A549 (cell line): ENCODE measurements around the gene MAGEA9B. TPM values are rescaled to one million over a fixed set of nuclear protein-coding genes. Genes with fewer than 3 reads are reported as not detected.
A peak's percentile ranks its signal among the peaks of the same experiment; 100 is the strongest.

ENCODE experiments used
- ATAC-seq, 2 experiments: fragments of 200-7000 bp in 1 of 2; fragments of >200 bp in 1 of 2; cut with Nextera tagmentation in 1 of 2; cut with Tn5 transposase in 1 of 2; 3 replicates each; pipeline versions ENCODE4 v1.8.0 to v1.9.1; 2018 to 2020; ENCODE audit warnings: mild to moderate bottlenecking in 1 of 2, moderate library complexity in 1 of 2
- CTCF ChIA-PET: fragments of 300-600 bp; sonication (Branson Sonifier 250); formaldehyde crosslinking; extraction: SDS; loops from one replicate; lab custom pipeline; 2021; ENCODE audit warnings: antibody characterized with exemption, inconsistent platforms; lab: Yijun Ruan, JAX
- POLR2A ChIA-PET: fragments of 350-600 bp; formaldehyde crosslinking; extraction: SDS; loops from one replicate; lab custom pipeline; 2021; ENCODE audit warnings: antibody characterized with exemption, inconsistent platforms; lab: Yijun Ruan, JAX
- DNase-seq, 2 experiments: peaks; one replicate each; pipeline versions ENCODE4 v3.0.0 to v3.0.0-alpha.2; 2011 to 2016; ENCODE audit warnings: low read depth in 1 of 2, low spot score in 1 of 2
- FAIRE-seq: peaks from 2 replicates; lab custom pipeline; 2011; peaks lifted over from hg19 to GRCh38; lab: Jason Lieb, UNC
- H3K27ac ChIP-seq, 2 experiments: fragments of >200 bp; sonication (Bioruptor Twin); formaldehyde crosslinking; 3 replicates each; pipeline ENCODE4 v1.5.1; 2016 to 2017
- H3K4me1 ChIP-seq: fragments of >200 bp; sonication (Bioruptor Twin); formaldehyde crosslinking; 3 replicates; pipeline ENCODE4 v1.6.1; 2016
- H3K4me2 ChIP-seq: fragments of >200 bp; sonication (Bioruptor Twin); formaldehyde crosslinking; 3 replicates; pipeline ENCODE4 v1.6.1; 2016
- H3K4me3 ChIP-seq: fragments of >200 bp; sonication (Bioruptor Twin); formaldehyde crosslinking; 3 replicates; pipeline ENCODE4 v1.5.1; 2016
- H3K9me3 ChIP-seq: fragments of >200 bp; sonication (Bioruptor Twin); formaldehyde crosslinking; 3 replicates; pipeline ENCODE4 v1.6.1; 2016
- BHLHE40 ChIP-seq: IDR thresholded peaks from 2 replicates; pipeline ENCODE4 v1.6.1; 2012; ENCODE audit warnings: low read depth, low read length, inconsistent platforms
- EHF ChIP-seq: fragments of 250-450 bp; sonication (Bioruptor Pico); IDR thresholded peaks from 2 replicates; pipeline ENCODE4 v1.5.0; 2020; ENCODE audit warnings: mild to moderate bottlenecking
- EHMT2 ChIP-seq: fragments of 200-600 bp; sonication (generic); IDR thresholded peaks from 2 replicates; pipeline ENCODE4 v1.6.1; 2016; ENCODE audit warnings: antibody characterized with exemption, low read depth, mild to moderate bottlenecking, moderate library complexity
- EP300 ChIP-seq, 2 experiments: fragments of >200 bp; sonication (Bioruptor Twin); formaldehyde crosslinking; IDR thresholded peaks; 2 replicates in 1 of 2; 3 replicates in 1 of 2; pipeline ENCODE4 v1.6.1; 2016 to 2017
- FOSB ChIP-seq: fragments of 250-450 bp; sonication (Bioruptor Pico); IDR thresholded peaks from 2 replicates; pipeline ENCODE4 v1.5.0; 2020; ENCODE audit warnings: mild to moderate bottlenecking, moderate library complexity
- FOXS1 ChIP-seq: fragments of 250-450 bp; sonication (Bioruptor Pico); IDR thresholded peaks from 2 replicates; pipeline ENCODE4 v1.5.0; 2020; ENCODE audit warnings: mild to moderate bottlenecking, moderate library complexity
- GATA3 ChIP-seq: IDR thresholded peaks from 2 replicates; pipeline ENCODE4 v1.6.1; 2012; ENCODE audit warnings: borderline replicate concordance
- HDAC2 ChIP-seq: fragments of 200-600 bp; sonication (generic); IDR thresholded peaks from 2 replicates; pipeline ENCODE4 v1.6.1; 2016
- HEYL ChIP-seq: fragments of 250-450 bp; sonication (Bioruptor Pico); IDR thresholded peaks from 2 replicates; pipeline ENCODE4 v1.8.0; 2021; ENCODE audit warnings: mild to moderate bottlenecking, moderate library complexity
- HOXA7 ChIP-seq: fragments of 250-450 bp; sonication (Bioruptor Pico); IDR thresholded peaks from 2 replicates; pipeline ENCODE4 v1.5.0; 2020; ENCODE audit warnings: mild to moderate bottlenecking, moderate library complexity
- HOXB13 ChIP-seq: fragments of 250-450 bp; sonication (Bioruptor Pico); IDR thresholded peaks from 2 replicates; pipeline ENCODE4 v1.5.0; 2020; ENCODE audit warnings: low read depth, mild to moderate bottlenecking, moderate library complexity
- HOXB5 ChIP-seq: fragments of 250-450 bp; sonication (Bioruptor Pico); IDR thresholded peaks from 2 replicates; pipeline ENCODE4 v1.5.0; 2020; ENCODE audit warnings: mild to moderate bottlenecking, moderate library complexity
- KDM5A ChIP-seq: fragments of 200-600 bp; sonication (generic); IDR thresholded peaks from 2 replicates; pipeline ENCODE4 v1.6.1; 2016; ENCODE audit warnings: antibody characterized with exemption, mild to moderate bottlenecking
- MAZ ChIP-seq: fragments of 150-350 bp; IDR thresholded peaks from 2 replicates; pipeline ENCODE4 v1.6.1; 2014; ENCODE audit warnings: antibody characterized with exemption, low read depth, low read length, borderline replicate concordance
- NFE2L2 ChIP-seq: fragments of 150-350 bp; conservative IDR thresholded peaks from 2 replicates; pipeline ENCODE4 v1.6.1; 2014; ENCODE audit warnings: low read length
- NPAS2 ChIP-seq: fragments of 250-450 bp; sonication (Bioruptor Pico); IDR thresholded peaks from 2 replicates; pipeline ENCODE4 v1.8.0; 2022; ENCODE audit warnings: mild to moderate bottlenecking, moderate library complexity, borderline replicate concordance
- PHF8 ChIP-seq: fragments of 200-600 bp; sonication (generic); IDR thresholded peaks from 2 replicates; pipeline ENCODE4 v1.6.1; 2016; ENCODE audit warnings: low read depth, mild to moderate bottlenecking, antibody characterized with exemption, moderate library complexity, borderline replicate concordance
- RAD21 ChIP-seq, 2 experiments: fragments of >200 bp in 1 of 2; sonication (Bioruptor Twin) in 1 of 2; formaldehyde crosslinking in 1 of 2; IDR thresholded peaks in 1 of 2; conservative IDR thresholded peaks in 1 of 2; 2 replicates in 1 of 2; 3 replicates in 1 of 2; pipeline ENCODE4 v1.6.1; 2012 to 2018; ENCODE audit warnings: inconsistent platforms in 1 of 2
- RCOR1 ChIP-seq: fragments of 150-350 bp; IDR thresholded peaks from 2 replicates; pipeline ENCODE4 v1.6.1; 2014; ENCODE audit warnings: antibody characterized with exemption, low read length, low read depth
- RNF2 ChIP-seq: fragments of 200-600 bp; sonication (generic); IDR thresholded peaks from 2 replicates; pipeline ENCODE4 v1.6.1; 2016; ENCODE audit warnings: low read depth, mild to moderate bottlenecking, antibody characterized with exemption, moderate library complexity, borderline replicate concordance
- ZC3H11A ChIP-seq: fragments of 450-650 bp; IDR thresholded peaks from 2 replicates; pipeline ENCODE4 v1.6.1; 2014; ENCODE audit warnings: antibody characterized with exemption, mild to moderate bottlenecking
- ZNF302 ChIP-seq: fragments of 250-450 bp; sonication (Bioruptor Pico); IDR thresholded peaks from 2 replicates; pipeline ENCODE4 v1.9.0; 2021; ENCODE audit warnings: inconsistent platforms, mild to moderate bottlenecking, moderate library complexity
- ZSCAN20 ChIP-seq: fragments of 250-450 bp; sonication (Bioruptor Pico); IDR thresholded peaks from 2 replicates; pipeline ENCODE4 v1.8.0; 2022; ENCODE audit warnings: mild to moderate bottlenecking, moderate library complexity
- WGBS: methylation state at CpG from one replicate; pipeline ENCODE4 v1.1.6; 2017; ENCODE audit errors: missing lambda C conversion rate; 5-methylcytosine and 5-hydroxymethylcytosine counted together
- polyA plus RNA-seq, 4 experiments: library from polyadenylated mRNA; depleted of rRNA in 3 of 4; stranded (reverse); fragments of >200 nt; fragmentation: RNase III in 1 of 4; extraction: RNeasy Plus Mini Kit Qiagen cat#74134 plus additional on column Dnase treatment in 1 of 4; gene quantifications; 2 replicates in 3 of 4; 3 replicates in 1 of 4; pipeline ENCODE4 v1.2.3, GENCODE V29; 2011 to 2017
- TF ChIP-seq, protein P1 (sequence below): IDR thresholded peaks from 2 replicates; pipeline ENCODE4 v1.6.1; 2012
- TF ChIP-seq, protein P2 (sequence below): IDR thresholded peaks from 2 replicates; pipeline ENCODE4 v1.6.1; 2012; ENCODE audit warnings: low read depth, borderline replicate concordance
- TF ChIP-seq, protein P3 (sequence below): fragments of 450-650 bp; IDR thresholded peaks from 2 replicates; pipeline ENCODE4 v1.6.1; 2014; ENCODE audit warnings: antibody characterized with exemption
- TF ChIP-seq, protein P4 (sequence below): fragments of >200 bp; sonication (Bioruptor Twin); formaldehyde crosslinking; IDR thresholded peaks from 3 replicates; pipeline ENCODE4 v1.6.1; 2016

The MAGEA9B gene
- polyA plus RNA-seq, 2 of the 4 experiments (the other 2 are of a cell fraction): 0.08 TPM; not detected in 1

DNA sequence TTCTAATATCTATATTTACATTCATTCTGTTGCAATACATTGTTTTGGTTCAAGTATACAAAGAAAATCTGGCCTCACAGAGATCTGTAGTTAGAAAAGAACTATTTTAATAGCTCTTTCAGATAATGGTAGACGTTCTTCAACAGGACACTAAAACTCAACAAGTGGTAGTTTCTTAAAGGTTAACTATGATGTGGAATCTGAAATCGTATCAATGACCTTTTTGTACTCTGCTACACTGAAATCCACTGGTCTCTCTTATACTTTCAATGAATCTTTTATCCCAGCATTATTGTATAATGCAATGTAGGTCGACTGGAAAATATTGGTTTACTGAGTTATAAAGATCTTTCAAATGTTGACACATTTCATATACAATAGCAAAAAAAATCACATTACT is 31.6 kb upstream of the MAGEA9B start:
- TF ChIP-seq EP300 (IDR thresholded peaks at IDR 0.05) (no peak), EHMT2 (no peak), NPAS2 (CRISPR knock-in tag) (no peak), HOXB13 (no peak), EHF (CRISPR knock-in tag) (no peak), NFE2L2 (no peak), HOXB5 (no peak), ZC3H11A (no peak), FOXS1 (CRISPR knock-in tag) (no peak), PHF8 (no peak), MAZ (no peak), GATA3 (no peak), ZNF302 (CRISPR knock-in tag) (no peak), RCOR1 (no peak), KDM5A (no peak), BHLHE40 (no peak)
- TF ChIP-seq, protein P1, sequence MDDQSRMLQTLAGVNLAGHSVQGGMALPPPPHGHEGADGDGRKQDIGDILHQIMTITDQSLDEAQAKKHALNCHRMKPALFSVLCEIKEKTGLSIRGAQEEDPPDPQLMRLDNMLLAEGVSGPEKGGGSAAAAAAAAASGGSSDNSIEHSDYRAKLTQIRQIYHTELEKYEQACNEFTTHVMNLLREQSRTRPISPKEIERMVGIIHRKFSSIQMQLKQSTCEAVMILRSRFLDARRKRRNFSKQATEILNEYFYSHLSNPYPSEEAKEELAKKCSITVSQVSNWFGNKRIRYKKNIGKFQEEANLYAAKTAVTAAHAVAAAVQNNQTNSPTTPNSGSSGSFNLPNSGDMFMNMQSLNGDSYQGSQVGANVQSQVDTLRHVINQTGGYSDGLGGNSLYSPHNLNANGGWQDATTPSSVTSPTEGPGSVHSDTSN: no peak
- TF ChIP-seq, protein P2, sequence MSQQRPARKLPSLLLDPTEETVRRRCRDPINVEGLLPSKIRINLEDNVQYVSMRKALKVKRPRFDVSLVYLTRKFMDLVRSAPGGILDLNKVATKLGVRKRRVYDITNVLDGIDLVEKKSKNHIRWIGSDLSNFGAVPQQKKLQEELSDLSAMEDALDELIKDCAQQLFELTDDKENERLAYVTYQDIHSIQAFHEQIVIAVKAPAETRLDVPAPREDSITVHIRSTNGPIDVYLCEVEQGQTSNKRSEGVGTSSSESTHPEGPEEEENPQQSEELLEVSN: no peak
- TF ChIP-seq, protein P3, sequence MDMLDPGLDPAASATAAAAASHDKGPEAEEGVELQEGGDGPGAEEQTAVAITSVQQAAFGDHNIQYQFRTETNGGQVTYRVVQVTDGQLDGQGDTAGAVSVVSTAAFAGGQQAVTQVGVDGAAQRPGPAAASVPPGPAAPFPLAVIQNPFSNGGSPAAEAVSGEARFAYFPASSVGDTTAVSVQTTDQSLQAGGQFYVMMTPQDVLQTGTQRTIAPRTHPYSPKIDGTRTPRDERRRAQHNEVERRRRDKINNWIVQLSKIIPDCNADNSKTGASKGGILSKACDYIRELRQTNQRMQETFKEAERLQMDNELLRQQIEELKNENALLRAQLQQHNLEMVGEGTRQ: no peak

DNA sequence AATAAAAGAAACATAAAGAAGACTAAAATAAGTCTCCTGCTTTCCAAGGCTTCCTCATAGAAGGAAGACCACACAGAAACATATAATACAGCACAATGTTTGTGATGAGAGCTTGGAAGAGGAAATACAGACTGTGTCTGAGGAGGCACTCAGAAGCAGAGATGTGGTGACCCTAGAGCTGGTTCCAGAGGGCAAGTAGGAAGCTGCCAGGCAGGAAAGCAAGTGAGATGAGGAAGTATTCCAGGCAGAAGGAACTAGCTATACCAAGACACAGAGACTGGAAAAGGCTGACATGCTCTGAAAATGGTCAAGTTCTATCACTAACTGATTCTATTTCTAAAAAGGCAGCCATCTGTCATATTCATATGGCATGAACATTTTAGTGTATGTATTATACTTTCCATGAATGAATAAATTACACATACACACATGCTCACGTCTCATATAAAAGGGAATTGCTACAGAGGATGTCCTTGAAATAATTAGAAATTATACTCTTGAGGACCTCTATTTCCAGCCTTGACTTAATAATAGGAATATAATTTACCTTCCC is 24.4 kb upstream of the MAGEA9B start:
- Histone ChIP-seq H3K9me3 (no peaks in the 10 kb centered on the region), H3K4me2 (no peak overlapping the region), H3K4me1 (no peaks in the 10 kb centered on the region), H3K4me3 (no peak overlapping the region), H3K27ac (no peak overlapping the region)
- DNase-seq: no peak
- WGBS: 93% methylated on average over 1 of the region's 1 CpG
- no peak for FAIRE-seq
- CTCF ChIA-PET: no interaction called here
- POLR2A ChIA-PET: no interaction called here
- ATAC-seq: no peak
- no peak for TF ChIP-seq RAD21 (conservative IDR thresholded peaks at IDR 0.05 in 1 of 2, IDR thresholded peaks at IDR 0.05 in 1 of 2)
- no peak for TF ChIP-seq HOXA7
- TF ChIP-seq HOXB5: no peak
- no peak for TF ChIP-seq HDAC2
- no peak for TF ChIP-seq RCOR1
- TF ChIP-seq, protein P4, sequence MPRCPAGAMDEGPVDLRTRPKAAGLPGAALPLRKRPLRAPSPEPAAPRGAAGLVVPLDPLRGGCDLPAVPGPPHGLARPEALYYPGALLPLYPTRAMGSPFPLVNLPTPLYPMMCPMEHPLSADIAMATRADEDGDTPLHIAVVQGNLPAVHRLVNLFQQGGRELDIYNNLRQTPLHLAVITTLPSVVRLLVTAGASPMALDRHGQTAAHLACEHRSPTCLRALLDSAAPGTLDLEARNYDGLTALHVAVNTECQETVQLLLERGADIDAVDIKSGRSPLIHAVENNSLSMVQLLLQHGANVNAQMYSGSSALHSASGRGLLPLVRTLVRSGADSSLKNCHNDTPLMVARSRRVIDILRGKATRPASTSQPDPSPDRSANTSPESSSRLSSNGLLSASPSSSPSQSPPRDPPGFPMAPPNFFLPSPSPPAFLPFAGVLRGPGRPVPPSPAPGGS: no peak
- no peak for TF ChIP-seq FOSB (CRISPR knock-in tag)
- TF ChIP-seq HEYL (CRISPR knock-in tag): no peak
- TF ChIP-seq EP300 (IDR thresholded peaks at IDR 0.05): no peak
- TF ChIP-seq RNF2: no peak
- TF ChIP-seq ZSCAN20: no peak
- TF ChIP-seq, all 56 proteins: peak for 0

More for the DNA sequence above, 31.6 kb upstream of the MAGEA9B start:
- ChIA-PET CTCF (no interaction called here), POLR2A (no interaction called here)
- Histone ChIP-seq H3K9me3 (no peaks in the 10 kb centered on the region), H3K4me3 (no peak overlapping the region), H3K27ac (no peak overlapping the region), H3K4me2 (no peak overlapping the region), H3K4me1 (no peaks in the 10 kb centered on the region)
- FAIRE-seq (peak; percentile 84), ATAC-seq (no peak), DNase-seq (no peak)
- WGBS: 75% methylated on average over 3 of the region's 3 CpGs
